HUES64 (cell line): ENCODE data around the gene ITGB3. TPM values are rescaled to one million over a fixed set of nuclear protein-coding genes. Genes with fewer than 3 reads are reported as not detected.

Source experiments
- H3K27ac ChIP-seq: 2 replicates; pipeline ENCODE4 v1.7.0; 2013; ENCODE audit warnings: low read depth, low read length, inconsistent platforms
- H3K27me3 ChIP-seq: 2 replicates; pipeline ENCODE4 v1.6.1; 2013; ENCODE audit warnings: mild to moderate bottlenecking, low read length; ENCODE audit not compliant: insufficient read depth
- H3K36me3 ChIP-seq: 2 replicates; pipeline ENCODE4 v1.6.1; 2013; ENCODE audit warnings: mild to moderate bottlenecking, low read length; ENCODE audit not compliant: insufficient read depth
- H3K4me1 ChIP-seq: 2 replicates; pipeline ENCODE4 v1.6.1; 2013; ENCODE audit warnings: mild to moderate bottlenecking, low read length, moderate library complexity; ENCODE audit not compliant: insufficient read depth
- H3K4me3 ChIP-seq: 2 replicates; pipeline ENCODE4 v1.5.1; 2013; ENCODE audit warnings: mild to moderate bottlenecking, low read length, moderate library complexity
- H3K9ac ChIP-seq: 2 replicates; pipeline ENCODE4 v1.6.1; 2013; ENCODE audit warnings: mild to moderate bottlenecking, low read depth, low read length
- H3K9me3 ChIP-seq: 2 replicates; pipeline ENCODE4 v1.6.1; 2013; ENCODE audit warnings: low read depth, low read length; ENCODE audit not compliant: insufficient read depth
- WGBS: fragments of 150-250, 120-280 bp; methylation state at CpG from one replicate; pipeline ENCODE4 v1.1.7; 2013; ENCODE audit warnings: missing lambda C conversion rate; 5-methylcytosine and 5-hydroxymethylcytosine counted together
- polyA plus RNA-seq, 2 experiments: library from polyadenylated mRNA; stranded (reverse); fragments of 50-300 nt; gene quantifications; one replicate each; pipeline ENCODE4 v1.2.3, GENCODE V29; 2013

ITGB3 gene
- polyA plus RNA-seq (2013, experiment 1 of 2), result not detected
- 0.25 TPM for polyA plus RNA-seq (2013, experiment 2 of 2)

- H3K9me3 ChIP-seq, result no peaks in the 10 kb centered on the region
- peaks cover 15% of the 10 kb centered on the region for H3K4me1 ChIP-seq
- no peak within 1 kb of the TSS for H3K27ac ChIP-seq
- no peak within 1 kb of the TSS; the same call in 1 of the 2 replicates for H3K9ac ChIP-seq
- 1% methylated on average over 107 of the region's 112 CpGs for WGBS
- peak within 1 kb of the TSS; percentile 67 for H3K4me3 ChIP-seq
- H3K27me3 ChIP-seq, result peaks cover 46% of the 10 kb centered on the region
- no peaks in the 10 kb centered on the region for H3K36me3 ChIP-seq
Observed at GRCh38 chr17:47253541-47254402, at the start of gene ITGB3. TSS of gene ITGB3 (plus strand) at chr17:47253827. CDS start at chr17:47253862, 35 bp downstream.

GRCh38 chr17:47203984-47204721 lies 49.5 kb upstream of the ITGB3 start:
- Histone ChIP-seq H3K9ac (no peak overlapping the region), H3K9me3 (no peaks in the 10 kb centered on the region), H3K4me1 (peaks cover 15% of the 10 kb centered on the region; the same call in 1 of the 2 replicates), H3K27ac (no peak overlapping the region), H3K36me3 (no peaks in the 10 kb centered on the region), H3K4me3 (no peak overlapping the region), H3K27me3 (no peaks in the 10 kb centered on the region; the same call in 1 of the 2 replicates)
- WGBS, result 86% methylated on average over 6 of the region's 6 CpGs

- H3K4me1 ChIP-seq, result peaks cover 15% of the 10 kb centered on the region; the same call in 1 of the 2 replicates
- no peak overlapping the region for H3K27ac ChIP-seq
- no peaks in the 10 kb centered on the region; the same call in 1 of the 2 replicates for H3K27me3 ChIP-seq
- H3K9me3 ChIP-seq, result no peaks in the 10 kb centered on the region
- no peaks in the 10 kb centered on the region for H3K36me3 ChIP-seq
- H3K9ac ChIP-seq, result no peak overlapping the region
- no peak overlapping the region for H3K4me3 ChIP-seq
- WGBS, result 86% methylated on average over 6 of the region's 6 CpGs
Observed at GRCh38 chr17:47204722-47205418, 48.8 kb upstream of the ITGB3 start.

- no peak overlapping the region for H3K27ac ChIP-seq
- WGBS, result 69% methylated on average over 9 of the region's 9 CpGs
- H3K4me1 ChIP-seq, result peaks cover 15% of the 10 kb centered on the region; the same call in 1 of the 2 replicates
- no peaks in the 10 kb centered on the region for H3K36me3 ChIP-seq
- H3K9ac ChIP-seq, result no peak overlapping the region
- H3K9me3 ChIP-seq, result no peaks in the 10 kb centered on the region
- H3K27me3 ChIP-seq, result no peaks in the 10 kb centered on the region; the same call in 1 of the 2 replicates
- H3K4me3 ChIP-seq, result no peak overlapping the region
Observed at GRCh38 chr17:47205419-47205963, 48.1 kb upstream of the ITGB3 start.

GRCh38 chr17:47207143-47208067 lies 46.2 kb upstream of the ITGB3 start:
- no peak overlapping the region for H3K9ac ChIP-seq
- H3K27me3 ChIP-seq, result no peaks in the 10 kb centered on the region; the same call in 1 of the 2 replicates
- 89% methylated on average over 8 of the region's 8 CpGs for WGBS
- H3K4me1 ChIP-seq, result peaks cover 15% of the 10 kb centered on the region; the same call in 1 of the 2 replicates
- H3K36me3 ChIP-seq, result no peaks in the 10 kb centered on the region
- no peak overlapping the region for H3K4me3 ChIP-seq
- no peak overlapping the region for H3K27ac ChIP-seq
- H3K9me3 ChIP-seq, result no peaks in the 10 kb centered on the region

- 69% methylated on average over 6 of the region's 6 CpGs for WGBS
- H3K9me3 ChIP-seq, result no peaks in the 10 kb centered on the region
- no peak within 1 kb of the TSS for H3K27ac ChIP-seq
- no peak within 1 kb of the TSS for H3K9ac ChIP-seq
- H3K27me3 ChIP-seq, result no peaks in the 10 kb centered on the region; the same call in 1 of the 2 replicates
- H3K36me3 ChIP-seq, result no peaks in the 10 kb centered on the region
- peaks cover 12% of the 10 kb centered on the region; the same call in 1 of the 2 replicates for H3K4me1 ChIP-seq
- no peak within 1 kb of the TSS for H3K4me3 ChIP-seq
Observed at GRCh38 chr17:47208744-47209488, 44.7 kb upstream of the ITGB3 start, which contains the start of gene MYL4. TSS of gene MYL4 (plus strand) at chr17:47209348. CDS start at chr17:47209423, 75 bp downstream.

GRCh38 chr17:47209499-47209898 lies 44.1 kb upstream of the ITGB3 start:
- Histone ChIP-seq H3K27ac (no peak overlapping the region), H3K36me3 (no peaks in the 10 kb centered on the region), H3K4me1 (peaks cover 12% of the 10 kb centered on the region; the same call in 1 of the 2 replicates), H3K27me3 (no peaks in the 10 kb centered on the region; the same call in 1 of the 2 replicates), H3K4me3 (no peak overlapping the region), H3K9me3 (no peaks in the 10 kb centered on the region), H3K9ac (no peak overlapping the region)
- WGBS, result over 99% methylated on average over 3 of the region's 3 CpGs

GRCh38 chr17:47210105-47210504 lies 43.5 kb upstream of the ITGB3 start:
- Histone ChIP-seq H3K36me3 (no peaks in the 10 kb centered on the region), H3K9ac (no peak overlapping the region), H3K4me3 (no peak overlapping the region), H3K27me3 (no peaks in the 10 kb centered on the region; the same call in 1 of the 2 replicates), H3K4me1 (peaks cover 10% of the 10 kb centered on the region; the same call in 1 of the 2 replicates), H3K27ac (no peak overlapping the region), H3K9me3 (no peaks in the 10 kb centered on the region)
- WGBS, result 64% methylated on average over 2 of the region's 3 CpGs

- peaks cover 3% of the 10 kb centered on the region; the same call in 1 of the 2 replicates for H3K4me1 ChIP-seq
- H3K9me3 ChIP-seq, result no peaks in the 10 kb centered on the region
- H3K36me3 ChIP-seq, result no peaks in the 10 kb centered on the region
- no peaks in the 10 kb centered on the region for H3K27me3 ChIP-seq
- H3K9ac ChIP-seq, result no peak overlapping the region
- 77% methylated on average over 2 of the region's 2 CpGs for WGBS
- no peak overlapping the region for H3K4me3 ChIP-seq
- no peak overlapping the region for H3K27ac ChIP-seq
Observed at GRCh38 chr17:47210779-47211178, 42.8 kb upstream of the ITGB3 start.
